K562 (cell line): ENCODE results near the gene GLT8D2. TPM values are rescaled to one million over a fixed set of nuclear protein-coding genes. Genes with fewer than 3 reads are reported as not detected.
A peak's percentile ranks its signal among the peaks of the same experiment; 100 is the strongest.

Experiments
- ATAC-seq: fragments of 200-7000 bp; cut with Tn5 transposase; 3 replicates; pipeline ENCODE4 v1.9.1; 2020; ENCODE audit warnings: moderate library complexity
- BruUV-seq: library from RNA; stranded (reverse); fragments of 400-500 nt; replicated peaks from 2 replicates; lab custom pipeline; 2021; lab: Mats Ljungman, UMichigan
- CTCF ChIA-PET: fragments of 300-600 bp; formaldehyde crosslinking; extraction: SDS; loops from one replicate; lab custom pipeline; 2021; ENCODE audit warnings: low intra/inter-chr PET ratio; lab: Yijun Ruan, JAX
- POLR2A ChIA-PET: fragments of 300-600, 350-650 bp; sonication (Branson Sonifier 250); formaldehyde crosslinking; extraction: SDS; loops from one replicate; lab custom pipeline; 2021; ENCODE audit warnings: antibody characterized with exemption, inconsistent platforms; lab: Yijun Ruan, JAX
- DNase-seq, 4 experiments: peaks; one replicate each; pipeline versions ENCODE4 v3.0.0 to v3.0.0-alpha.2; 2011 to 2018; ENCODE audit warnings: low spot score in 3 of 4, mixed read lengths in 3 of 4; ENCODE audit errors: extremely low read depth in 1 of 4
- FAIRE-seq: peaks from 2 replicates; lab custom pipeline; 2011; peaks lifted over from hg19 to GRCh38; lab: Jason Lieb, UNC
- H2AFZ ChIP-seq: 2 replicates; pipeline ENCODE4 v1.6.0; 2011; ENCODE audit warnings: low read depth, low read length, control low read depth, inconsistent platforms
- H3K27ac ChIP-seq: fragments of 200-600 bp; 3 replicates; pipeline ENCODE4 v1.8.0; 2011; ENCODE audit warnings: low read depth, mild to moderate bottlenecking, control low read depth, inconsistent platforms, low read length, moderate library complexity, mixed read lengths; ENCODE audit errors: extremely low read depth
- H3K27me3 ChIP-seq, 2 experiments: fragments of 300-600 bp in 1 of 2; 2 replicates in 1 of 2; 3 replicates in 1 of 2; pipeline versions ENCODE4 v1.6.0 to v1.8.0; 2011; ENCODE audit warnings: inconsistent platforms in 2 of 2, low read length in 2 of 2, mild to moderate bottlenecking in 1 of 2, mixed read lengths in 1 of 2, moderate library complexity in 1 of 2; ENCODE audit not compliant: control insufficient read depth in 2 of 2, insufficient read depth in 2 of 2
- H3K36me3 ChIP-seq: fragments of 300-600 bp; 3 replicates; pipeline ENCODE4 v1.8.0; 2011; ENCODE audit warnings: mild to moderate bottlenecking, low read length, inconsistent platforms; ENCODE audit not compliant: control insufficient read depth, insufficient read depth
- H3K4me1 ChIP-seq, 2 experiments: fragments of 200-600 bp in 1 of 2; replicated peaks in 1 of 2; 2 replicates in 1 of 2; 3 replicates in 1 of 2; pipeline versions ENCODE4 v1.5.1 to v1.8.0; 2011; ENCODE audit warnings: inconsistent platforms in 2 of 2, low read length in 2 of 2, mild to moderate bottlenecking in 1 of 2, mixed read lengths in 1 of 2, moderate library complexity in 1 of 2; ENCODE audit not compliant: control insufficient read depth in 2 of 2, insufficient read depth in 2 of 2
- H3K4me2 ChIP-seq: 2 replicates; pipeline ENCODE4 v1.6.1; 2011; ENCODE audit warnings: low read length, control low read depth, inconsistent platforms, mixed read lengths; ENCODE audit not compliant: insufficient read depth
- H3K4me3 ChIP-seq: fragments of 200-600 bp; sonication (generic), shearing (Covaris generic); 2 replicates; pipeline ENCODE4 v1.5.1; 2016; ENCODE audit warnings: control low read depth, inconsistent platforms
- H3K79me2 ChIP-seq: fragments of 200-600 bp; 3 replicates; pipeline ENCODE4 v1.8.0; 2011; ENCODE audit warnings: low read length, inconsistent platforms; ENCODE audit not compliant: control insufficient read depth, insufficient read depth
- H3K9ac ChIP-seq, 2 experiments: 2 replicates each; pipeline versions ENCODE4 v1.6.0 to v1.6.1; 2011; ENCODE audit warnings: low read depth in 2 of 2, low read length in 2 of 2, control low read depth in 1 of 2, inconsistent platforms in 1 of 2, mild to moderate bottlenecking in 1 of 2, mixed read lengths in 1 of 2; ENCODE audit not compliant: insufficient read depth in 1 of 2
- H3K9me1 ChIP-seq: one replicate; pipeline ENCODE4 v1.6.0; 2011; ENCODE audit warnings: inconsistent platforms, mild to moderate bottlenecking, low read length, moderate library complexity; ENCODE audit not compliant: control insufficient read depth, insufficient read depth
- H3K9me3 ChIP-seq: replicated peaks from 2 replicates; pipeline ENCODE4 v1.5.1; 2011; ENCODE audit warnings: low read depth, low read length, inconsistent platforms; ENCODE audit not compliant: control insufficient read depth, insufficient read depth
- H4K20me1 ChIP-seq: replicated peaks from 2 replicates; pipeline ENCODE4 v1.6.1; 2011; ENCODE audit warnings: low read length, inconsistent platforms, mixed read lengths; ENCODE audit not compliant: control insufficient read depth, insufficient read depth
- CREB1 ChIP-seq, 2 experiments: sonication (generic) in 1 of 2; formaldehyde crosslinking in 1 of 2; IDR thresholded peaks; 2 replicates each; pipeline versions ENCODE4 v1.6.1 to v1.8.0; 2012 to 2022; ENCODE audit warnings: inconsistent platforms in 1 of 2, mild to moderate bottlenecking in 1 of 2, missing genetic modification reagents in 1 of 2, moderate library complexity in 1 of 2
- PHB ChIP-seq: fragments of 250-450 bp; sonication (Bioruptor Pico); IDR thresholded peaks from 2 replicates; pipeline ENCODE4 v1.5.0; 2021
- RBM22 ChIP-seq: fragments of 200-400 bp; formaldehyde crosslinking; IDR thresholded peaks from 2 replicates; pipeline ENCODE4 v1.6.1; 2018; ENCODE audit warnings: low read length, low read depth; ENCODE audit not compliant: poor library complexity, severe bottlenecking
- RBM25 ChIP-seq: fragments of 200-400 bp; formaldehyde crosslinking; IDR thresholded peaks from 2 replicates; pipeline ENCODE4 v1.6.1; 2018; ENCODE audit warnings: low read length, low read depth, moderate library complexity; ENCODE audit not compliant: severe bottlenecking
- STAG1 ChIP-seq: sonication (generic); formaldehyde crosslinking; IDR thresholded peaks from 2 replicates; pipeline ENCODE4 v1.5.0; 2020; ENCODE audit warnings: missing genetic modification reagents, borderline replicate concordance
- ZNF146 ChIP-seq: IDR thresholded peaks from one replicate; pipeline ENCODE4 v1.6.1; 2018; ENCODE audit warnings: missing compliant biosample characterization; ENCODE audit not compliant: unreplicated experiment
- ZNF785 ChIP-seq: fragments of 250-450 bp; sonication (Bioruptor Pico); IDR thresholded peaks from 2 replicates; pipeline ENCODE4 v1.4.0; 2020; ENCODE audit warnings: mild to moderate bottlenecking
- whole genome bisulfite sequencing: fragments of 100-300 bp; shearing (Covaris generic); methylation state at CpG from one replicate; pipeline ENCODE4 v1.1.6; 2016; ENCODE audit warnings: low coverage, mixed read lengths; ENCODE audit not compliant: insufficient coverage; ENCODE audit errors: missing lambda C conversion rate; 5-methylcytosine and 5-hydroxymethylcytosine counted together
- in situ Hi-C: fragments of 300-500 bp; cut with MboI; formaldehyde crosslinking; loops from 4 replicates; pipeline ENCODE4 v1.15.0; 2018; ENCODE audit warnings: inconsistent platforms, mixed read lengths
- intact Hi-C: fragments of 100-400 bp; cut with micrococcal nuclease; formaldehyde crosslinking; loops from 2 replicates; pipeline ENCODE4 v1.14.2; 2022
- polyA plus RNA-seq, 8 experiments: library from polyadenylated mRNA; depleted of rRNA in 4 of 8; stranded (reverse) in 5 of 8; unstranded in 3 of 8; fragments of >200 nt; fragmentation: Nextera tagmentation in 2 of 8; fragmentation: Illumina TruSeq in 1 of 8; extraction: Ambion mirVana in 2 of 8; extraction: Trizol in 1 of 8; gene quantifications; 2 replicates each; pipeline versions ENCODE4 v1.2.1 to v1.2.3, GENCODE V29; 2011 to 2014; ENCODE audit warnings: inconsistent platforms in 1 of 8, missing spikeins in 1 of 8
- total RNA-seq, 7 experiments: library from RNA; depleted of rRNA in 6 of 7; stranded (reverse); fragments of >200 nt in 6 of 7; fragmentation: Illumina TruSeq in 2 of 7; extraction: Trizol in 2 of 7; gene quantifications; 2 replicates each; pipeline versions ENCODE4 v1.2.1 to v1.2.3, GENCODE V29; 2011 to 2021; ENCODE audit warnings: low replicate concordance in 1 of 7

The GLT8D2 gene
- total and polyA plus RNA-seq, 9 of the 15 experiments (the other 6 are each of a cell fraction or from before 2014, with no cell fraction given) = 0.18 to 0.27 (median 0.18) TPM; not detected in 6

DNA sequence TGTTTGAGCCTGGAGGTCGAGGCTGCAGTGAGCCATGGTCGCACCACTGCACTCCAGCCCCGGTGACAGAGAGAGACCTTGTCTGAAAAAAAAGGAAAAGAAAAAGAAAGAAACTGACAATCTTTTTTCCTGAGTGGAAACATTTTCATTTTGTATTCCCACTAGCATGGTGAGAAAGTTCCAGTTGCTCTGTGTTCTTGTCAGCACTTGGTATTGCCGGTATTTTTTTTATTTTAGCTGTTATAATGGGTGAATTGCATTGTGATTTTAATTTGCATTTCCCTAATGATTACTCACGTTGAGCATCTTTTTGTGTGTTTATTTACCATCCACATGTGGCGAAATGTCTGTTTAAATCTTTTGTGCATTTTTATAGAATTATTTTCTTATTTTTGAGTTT, 25.6 kb downstream of the GLT8D2 start:
- POLR2A ChIA-PET = no interaction called here
- Histone ChIP-seq H4K20me1 (no peaks in the 10 kb centered on the region), H3K4me3 (no peak overlapping the region), H2AFZ (no peak overlapping the region), H3K4me2 (no peak overlapping the region), H3K79me2 (no peaks in the 10 kb centered on the region), H3K9me3 (no peaks in the 10 kb centered on the region), H3K4me1 (no peaks in the 10 kb centered on the region), H3K27ac (no peak overlapping the region), H3K36me3 (no peaks in the 10 kb centered on the region), H3K9me1 (no peaks in the 10 kb centered on the region), H3K9ac (no peak overlapping the region), H3K27me3 (peaks cover 13 to 19% of the 10 kb centered on the region in 2 experiments; a peak in 4 of 5 replicates)
- no TSS peak for BruUV-seq
- FAIRE-seq (no peak), ATAC-seq (no peak), DNase-seq (no peak)
- 6% methylated on average over 6 of the region's 6 CpGs for WGBS
- peak; percentile 73 for TF ChIP-seq RBM25
- no peak for TF ChIP-seq PHB
- CTCF ChIA-PET = no interaction called here
- intact Hi-C loops = no loop called here
- in situ Hi-C loops = no loop called here

DNA sequence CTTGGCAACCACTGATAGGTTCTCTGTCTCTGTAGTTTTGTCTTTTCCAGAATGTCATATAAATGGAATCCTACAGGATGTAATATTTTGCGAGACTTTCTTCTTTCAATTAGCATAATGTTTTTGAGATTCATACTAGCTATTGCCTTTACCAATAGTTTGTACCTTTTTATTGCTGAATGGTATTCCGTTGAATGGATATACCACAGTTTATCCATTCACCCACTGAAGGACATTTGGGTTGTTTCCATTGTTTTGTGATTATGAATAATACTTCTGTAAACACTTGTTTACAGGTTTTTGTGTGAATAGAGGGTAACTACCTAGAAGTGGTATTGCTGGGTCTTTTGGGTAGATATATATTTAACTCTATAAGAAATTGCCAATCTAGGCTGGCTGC, 26.3 kb downstream of the GLT8D2 start:
- no peak for FAIRE-seq
- Histone ChIP-seq H3K27me3 (peaks cover 9 to 18% of the 10 kb centered on the region in 2 experiments; a peak in 4 of 5 replicates), H3K79me2 (no peaks in the 10 kb centered on the region), H3K4me2 (no peak overlapping the region), H3K4me1 (no peaks in the 10 kb centered on the region), H3K4me3 (no peak overlapping the region), H4K20me1 (no peaks in the 10 kb centered on the region), H2AFZ (no peak overlapping the region), H3K9ac (no peak overlapping the region), H3K27ac (no peak overlapping the region), H3K9me3 (no peaks in the 10 kb centered on the region), H3K36me3 (no peaks in the 10 kb centered on the region), H3K9me1 (no peaks in the 10 kb centered on the region)
- ATAC-seq = no peak
- DNase-seq = no peak
- no TSS peak for BruUV-seq
- ChIA-PET POLR2A (no interaction called here), CTCF (no interaction called here)
- TF ChIP-seq STAG1 (CRISPR knock-in tag) (no peak), ZNF146 (CRISPR knock-in tag) (peak; percentile 8), ZNF785 (no peak), RBM22 (no peak), CREB1 (IDR thresholded peaks at IDR 0.05) (no peak), CREB1 (CRISPR knock-in tag; IDR thresholded peaks at IDR 0.05) (no peak)
- intact Hi-C loops = no loop called here
- 5% methylated on average over 2 of the region's 2 CpGs for WGBS
- in situ Hi-C loops = no loop called here
